Femur (tissue), 1 donor: ENCODE results near the gene TAT.

ENCODE experiments used
- DNase-seq: peaks from one replicate; pipeline ENCODE4 v3.0.0-alpha.2; 2017

TAT gene

GRCh38 chr16:71536752-71537499, 40.0 kb downstream of the TAT start:
- no peak for DNase-seq

GRCh38 chr16:71532366-71532765, 44.5 kb downstream of the TAT start:
- no peak for DNase-seq

GRCh38 chr16:71528863-71529262, 48.0 kb downstream of the TAT start:
- DNase-seq: no peak

- no peak for DNase-seq
Measured at GRCh38 chr16:71528257-71528656, 48.6 kb downstream of the TAT start.

- no peak for DNase-seq
Measured at GRCh38 chr16:71526111-71526631, 50.7 kb downstream of the TAT start, which contains the start of gene CHST4. TSS of gene CHST4 (plus strand) at chr16:71526426. CDS start at chr16:71536678, 10,252 bp downstream.

GRCh38 chr16:71524566-71525553, 52.0 kb downstream of the TAT start:
- no peak for DNase-seq

GRCh38 chr16:71520550-71520949, 56.3 kb downstream of the TAT start:
- no peak for DNase-seq
